Uterus (tissue), 4 donors: ENCODE measurements around the gene RALGPS1. TPM values are rescaled to one million over a fixed set of nuclear protein-coding genes. Genes with fewer than 3 reads are reported as not detected.

Experiments
- DNase-seq, 2 donors: peaks; one replicate each; pipeline ENCODE4 v3.0.0-alpha.2; 2019 to 2020
- H3K27ac ChIP-seq, 2 donors: fragments of 200-600 bp; sonication (generic); 1 replicate in 1 of 2; 2 replicates in 1 of 2; pipeline ENCODE4 v1.5.1; 2016 to 2018
- H3K27me3 ChIP-seq, 2 donors: fragments of 200-600 bp; sonication (generic); one replicate each; pipeline ENCODE4 v1.5.1; 2018 to 2019; ENCODE audit warnings: control low read depth in 1 of 2
- H3K36me3 ChIP-seq, 2 donors: fragments of 200-600 bp; sonication (generic); one replicate each; pipeline ENCODE4 v1.5.1; 2019; ENCODE audit warnings: control low read depth in 1 of 2
- H3K4me1 ChIP-seq, 2 donors: fragments of 200-600 bp; sonication (generic); one replicate each; pipeline ENCODE4 v1.5.1; 2018 to 2019; ENCODE audit warnings: control low read depth in 1 of 2
- H3K4me3 ChIP-seq, 2 donors: fragments of 200-600 bp; sonication (generic); 1 replicate in 1 of 2; 2 replicates in 1 of 2; pipeline ENCODE4 v1.5.1; 2018 to 2019; ENCODE audit warnings: mild to moderate bottlenecking in 1 of 2
- H3K9me3 ChIP-seq, 2 donors: fragments of 200-600 bp; sonication (generic); one replicate each; pipeline ENCODE4 v1.5.1; 2019; ENCODE audit warnings: control low read depth in 1 of 2
- POLR2A ChIP-seq, 2 donors: fragments of 450-650 bp; IDR thresholded peaks; one replicate each; pipeline ENCODE4 v1.6.1; 2016; ENCODE audit warnings: antibody characterized with exemption in 2 of 2, mild to moderate bottlenecking in 1 of 2, moderate library complexity in 1 of 2
- intact Hi-C: fragments of 100-400 bp; cut with DNase I; formaldehyde crosslinking; loops from one replicate; pipeline ENCODE4 v1.15.1; 2023; ENCODE audit warnings: low total_unique reads
- total RNA-seq, 4 donors: library from RNA; depleted of rRNA in 3 of 4; stranded (reverse); fragments of >200 nt in 3 of 4; gene quantifications; one replicate each; pipeline versions ENCODE4 v1.1.0 to v1.2.4, GENCODE V29; 2014 to 2023
- TF ChIP-seq, protein P1 (sequence below), 4 experiments: fragments of 200-600 bp in 2 of 4; fragments of 450-650 bp in 2 of 4; sonication (generic) in 2 of 4; IDR thresholded peaks; one replicate each; pipeline ENCODE4 v1.5.1; 2016 to 2019; ENCODE audit warnings: antibody characterized with exemption in 4 of 4, mild to moderate bottlenecking in 2 of 4, moderate library complexity in 1 of 4
- donor health status: DM: yes; HTN: yes; CAD: no.

The RALGPS1 gene
- total RNA-seq, 4 donors from 2014 or later = 8.5 to 16.7 (median 14.5) TPM

DNA sequence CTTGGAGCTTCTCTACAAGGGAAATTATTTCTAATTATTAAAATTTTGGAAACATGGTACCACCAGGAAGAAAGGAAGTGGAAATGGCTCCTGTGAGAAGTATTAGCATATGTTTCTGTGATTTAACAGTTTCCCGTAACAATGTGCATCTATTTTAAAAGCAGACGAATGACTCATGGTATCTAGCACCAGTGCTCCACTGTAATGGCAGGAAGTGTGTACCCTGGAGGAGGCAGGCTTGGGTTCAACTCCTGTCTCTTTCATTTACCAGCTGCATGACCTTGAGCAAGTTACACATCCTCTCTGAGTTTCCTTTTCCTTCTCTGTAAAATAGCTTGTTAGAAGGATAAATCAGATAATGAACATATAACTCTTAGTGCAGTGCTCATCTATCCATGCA is 248.8 kb downstream of the RALGPS1 start:
- H3K27me3 ChIP-seq = no peaks in the 10 kb centered on the region
- no peaks in the 10 kb centered on the region for H3K9me3 ChIP-seq
- intact Hi-C loops = no loop called here
- H3K4me1 ChIP-seq = no peaks in the 10 kb centered on the region
- no peak for TF ChIP-seq POLR2A (IDR thresholded peaks at IDR 0.05)
- TF ChIP-seq, protein P1, sequence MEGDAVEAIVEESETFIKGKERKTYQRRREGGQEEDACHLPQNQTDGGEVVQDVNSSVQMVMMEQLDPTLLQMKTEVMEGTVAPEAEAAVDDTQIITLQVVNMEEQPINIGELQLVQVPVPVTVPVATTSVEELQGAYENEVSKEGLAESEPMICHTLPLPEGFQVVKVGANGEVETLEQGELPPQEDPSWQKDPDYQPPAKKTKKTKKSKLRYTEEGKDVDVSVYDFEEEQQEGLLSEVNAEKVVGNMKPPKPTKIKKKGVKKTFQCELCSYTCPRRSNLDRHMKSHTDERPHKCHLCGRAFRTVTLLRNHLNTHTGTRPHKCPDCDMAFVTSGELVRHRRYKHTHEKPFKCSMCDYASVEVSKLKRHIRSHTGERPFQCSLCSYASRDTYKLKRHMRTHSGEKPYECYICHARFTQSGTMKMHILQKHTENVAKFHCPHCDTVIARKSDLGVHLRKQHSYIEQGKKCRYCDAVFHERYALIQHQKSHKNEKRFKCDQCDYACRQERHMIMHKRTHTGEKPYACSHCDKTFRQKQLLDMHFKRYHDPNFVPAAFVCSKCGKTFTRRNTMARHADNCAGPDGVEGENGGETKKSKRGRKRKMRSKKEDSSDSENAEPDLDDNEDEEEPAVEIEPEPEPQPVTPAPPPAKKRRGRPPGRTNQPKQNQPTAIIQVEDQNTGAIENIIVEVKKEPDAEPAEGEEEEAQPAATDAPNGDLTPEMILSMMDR (IDR thresholded peaks at IDR 0.05) = no peak
- no peak overlapping the region for H3K4me3 ChIP-seq
- peak in 1 of 2 donors; percentile 19 for DNase-seq
- H3K36me3 ChIP-seq = no peaks in the 10 kb centered on the region
- H3K27ac ChIP-seq = peak overlapping the region in 1 of 2 donors; percentile 1

DNA sequence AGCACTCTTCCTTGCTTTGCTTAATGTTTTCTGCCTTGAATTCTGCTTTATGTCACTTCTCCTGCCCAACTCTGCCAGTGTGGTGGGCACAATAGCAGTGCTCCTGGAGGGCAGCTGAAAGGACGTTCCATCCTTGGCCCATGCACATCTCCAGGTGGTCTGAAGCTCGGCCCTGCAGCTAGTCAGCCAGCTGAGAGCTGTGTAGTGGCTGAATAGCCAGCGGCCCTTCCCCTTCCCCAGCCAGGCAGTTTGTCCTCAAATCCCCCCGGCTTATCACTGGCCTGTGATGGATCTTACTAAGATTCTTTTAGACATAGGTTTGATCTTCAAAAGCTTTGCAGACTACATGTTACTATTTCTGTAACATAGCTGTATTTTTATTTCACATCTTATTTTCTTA is 250.5 kb downstream of the RALGPS1 start:
- no peak overlapping the region for H3K27ac ChIP-seq
- no peaks in the 10 kb centered on the region for H3K9me3 ChIP-seq
- no peaks in the 10 kb centered on the region for H3K27me3 ChIP-seq
- peak in 1 of 2 donors; percentile 8 for DNase-seq
- intact Hi-C loops = no loop called here
- H3K36me3 ChIP-seq = no peaks in the 10 kb centered on the region
- no peak for TF ChIP-seq POLR2A (IDR thresholded peaks at IDR 0.05)
- TF ChIP-seq, protein P1 (IDR thresholded peaks at IDR 0.05) = no peak
- no peaks in the 10 kb centered on the region for H3K4me1 ChIP-seq
- H3K4me3 ChIP-seq = no peak overlapping the region

DNA sequence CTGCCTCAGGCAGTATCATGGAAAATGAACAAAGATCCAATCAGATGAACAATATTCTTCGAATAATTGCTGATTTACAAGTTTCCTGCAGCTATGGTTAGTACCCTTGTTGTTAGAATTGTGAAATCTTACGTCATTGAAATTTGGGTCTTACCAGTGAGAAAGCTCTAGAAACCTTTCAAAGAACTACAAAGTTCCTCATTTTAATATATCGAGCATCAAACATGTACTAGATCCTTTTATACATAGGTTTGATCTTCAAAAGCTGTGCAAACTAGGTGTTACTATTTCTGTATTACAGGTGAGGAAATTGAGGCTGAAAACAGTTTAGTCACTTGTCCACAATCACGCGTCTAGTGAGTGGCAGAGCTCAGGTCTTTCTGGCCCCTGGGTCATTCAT is 251.5 kb downstream of the RALGPS1 start:
- TF ChIP-seq, protein P1 (IDR thresholded peaks at IDR 0.05) = no peak
- no peak for TF ChIP-seq POLR2A (IDR thresholded peaks at IDR 0.05)
- Histone ChIP-seq H3K4me1 (no peaks in the 10 kb centered on the region), H3K27ac (no peak overlapping the region), H3K9me3 (no peaks in the 10 kb centered on the region), H3K4me3 (no peak overlapping the region), H3K36me3 (no peaks in the 10 kb centered on the region), H3K27me3 (no peaks in the 10 kb centered on the region)
- no peak for DNase-seq
- intact Hi-C loops = no loop called here

DNA sequence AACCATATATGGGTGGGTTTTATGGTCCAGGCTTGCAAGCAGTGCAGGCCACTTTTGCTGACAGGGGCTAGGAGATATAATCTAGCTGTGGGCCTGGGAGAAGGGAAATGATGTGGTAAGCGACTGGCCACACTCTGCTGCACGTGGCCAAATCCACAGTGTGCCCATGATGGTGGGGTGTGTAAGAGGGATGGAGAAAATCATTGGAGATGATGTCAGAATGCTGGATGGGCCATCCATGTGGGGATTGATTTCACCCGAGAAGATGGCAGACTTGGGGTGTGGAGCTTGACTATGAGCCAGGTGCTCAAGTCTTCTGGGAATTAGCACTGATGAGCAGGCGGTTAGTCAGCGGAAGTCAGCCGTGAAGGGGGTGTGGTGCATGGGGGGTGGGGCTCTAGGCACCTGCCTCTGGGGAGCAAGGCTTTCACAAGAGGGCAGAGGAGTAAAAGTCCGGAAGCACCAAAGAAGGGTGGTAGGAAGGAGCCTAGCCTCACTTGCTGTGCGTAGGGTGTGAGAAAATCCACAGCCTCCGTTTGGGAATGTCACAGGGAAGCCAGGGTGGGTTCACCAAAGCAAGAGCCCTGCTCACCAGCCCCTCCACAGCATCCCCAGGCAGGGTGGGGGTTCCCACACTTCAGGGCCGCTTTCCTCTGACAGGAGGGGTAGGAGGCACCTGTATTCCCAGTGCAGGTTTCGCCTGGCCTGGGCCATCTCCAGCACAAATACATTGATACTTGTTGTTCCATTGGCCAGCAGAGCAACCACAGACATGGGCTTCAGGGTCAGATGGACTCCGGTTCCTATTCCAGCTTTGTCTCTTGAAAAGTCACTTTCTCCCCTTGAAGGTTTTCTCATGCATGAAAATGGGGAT is 252.3 kb downstream of the RALGPS1 start:
- intact Hi-C loops = no loop called here
- no peak overlapping the region for H3K4me3 ChIP-seq
- no peak for TF ChIP-seq POLR2A (IDR thresholded peaks at IDR 0.05)
- TF ChIP-seq, protein P1 (IDR thresholded peaks at IDR 0.05) = no peak
- DNase-seq = peak in 1 of 2 donors; percentile 10
- H3K9me3 ChIP-seq = no peaks in the 10 kb centered on the region
- no peaks in the 10 kb centered on the region for H3K27me3 ChIP-seq
- H3K4me1 ChIP-seq = no peaks in the 10 kb centered on the region
- H3K36me3 ChIP-seq = no peaks in the 10 kb centered on the region
- H3K27ac ChIP-seq = no peak overlapping the region

DNA sequence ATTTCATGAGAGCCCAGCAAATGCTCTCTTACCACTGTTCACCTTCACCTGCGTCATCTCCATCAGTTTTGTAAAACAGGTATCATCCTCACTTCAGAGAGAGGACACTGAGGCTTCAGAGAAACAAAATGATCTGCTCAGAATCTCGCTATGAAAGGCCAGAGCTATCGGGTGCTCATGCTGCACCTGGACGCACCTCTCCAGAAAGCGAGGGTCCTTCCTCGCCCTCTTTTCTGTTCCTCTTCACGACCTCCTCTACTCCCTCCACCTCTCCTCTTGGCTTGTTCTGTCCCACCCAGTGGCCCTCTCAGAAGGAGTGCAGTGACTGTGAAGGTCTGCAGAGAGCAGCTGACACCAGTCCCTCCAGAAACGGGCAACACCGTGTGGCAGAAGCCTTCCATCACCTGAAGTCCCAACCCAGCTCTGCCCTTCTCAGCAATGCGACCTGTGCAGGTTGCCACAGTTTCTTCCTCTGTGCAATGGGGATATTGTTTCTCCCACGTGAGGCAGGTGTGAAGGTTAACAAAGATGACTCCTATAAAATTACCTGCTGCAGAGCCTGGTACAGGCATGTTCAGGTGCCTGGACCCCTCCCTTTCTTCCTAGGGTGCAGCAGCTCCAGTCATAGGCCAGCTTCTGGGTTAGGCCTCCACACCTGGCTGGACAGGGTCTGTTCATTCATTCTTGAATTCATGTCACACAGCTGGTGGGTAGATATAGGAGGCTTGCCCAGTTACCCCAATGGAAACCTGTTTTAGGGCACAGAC is 253.2 kb downstream of the RALGPS1 start:
- Histone ChIP-seq H3K4me1 (no peaks in the 10 kb centered on the region), H3K4me3 (no peak overlapping the region), H3K9me3 (no peaks in the 10 kb centered on the region), H3K36me3 (no peaks in the 10 kb centered on the region), H3K27me3 (no peaks in the 10 kb centered on the region), H3K27ac (no peak overlapping the region)
- no peak for TF ChIP-seq POLR2A (IDR thresholded peaks at IDR 0.05)
- TF ChIP-seq, protein P1 (IDR thresholded peaks at IDR 0.05) = no peak
- intact Hi-C loops = no loop called here
- peak in 1 of 2 donors; percentile 3 for DNase-seq
